B cell (primary cell): ENCODE data around the gene PLPPR3. TPM values are rescaled to one million over a fixed set of nuclear protein-coding genes. Genes with fewer than 3 reads are reported as not detected.
A peak's percentile ranks its signal among the peaks of the same experiment; 100 is the strongest.

Experiments used
- ATAC-seq: fragments of 200-7000 bp; cut with Tn5 transposase; one replicate; pipeline ENCODE4 v1.10.0; 2021; ENCODE audit warnings: low read depth, mild to moderate bottlenecking, moderate number of reproducible peaks, moderate library complexity
- CTCF ChIA-PET: fragments of 350-600 bp; sonication (Branson Sonifier 250); formaldehyde crosslinking; loops from one replicate; lab custom pipeline; 2021; ENCODE audit warnings: antibody characterized with exemption, inconsistent platforms; lab: Charles Lee
- POLR2A ChIA-PET: fragments of 350-600 bp; sonication (Branson Sonifier 250); formaldehyde crosslinking; loops from one replicate; lab custom pipeline; 2021; ENCODE audit warnings: antibody characterized with exemption; lab: Charles Lee
- DNase-seq: peaks from one replicate; pipeline ENCODE4 v3.0.0; 2013
- H2AFZ ChIP-seq: 2 replicates; pipeline ENCODE4 v1.6.1; 2012; ENCODE audit warnings: mild to moderate bottlenecking, low read depth, low read length; ENCODE audit not compliant: insufficient read depth, poor library complexity, severe bottlenecking
- H3K27ac ChIP-seq, 2 donors: 1 replicate in 1 of 2; 2 replicates in 1 of 2; pipeline ENCODE4 v1.5.1; 2012 to 2013; ENCODE audit warnings: low read length in 2 of 2, mild to moderate bottlenecking in 2 of 2, moderate library complexity in 1 of 2
- H3K27me3 ChIP-seq, 4 experiments: fragments of 200-600 bp in 1 of 4; sonication (generic) in 1 of 4; replicated peaks in 1 of 4; 1 replicate in 2 of 4; 2 replicates in 2 of 4; pipeline versions ENCODE4 v1.6.1 to v1.7.0; 2013 to 2016; ENCODE audit warnings: low read length in 3 of 4, mild to moderate bottlenecking in 2 of 4, mixed read lengths in 1 of 4, moderate library complexity in 1 of 4; ENCODE audit not compliant: insufficient read depth in 4 of 4, control insufficient read depth in 3 of 4; ENCODE audit errors: control extremely low read depth in 1 of 4
- H3K36me3 ChIP-seq, 2 experiments: replicated peaks in 1 of 2; 1 replicate in 1 of 2; 2 replicates in 1 of 2; pipeline versions ENCODE4 v1.6.1 to v1.7.1; 2013; ENCODE audit warnings: low read length in 1 of 2; ENCODE audit not compliant: insufficient read depth in 2 of 2, control insufficient read depth in 1 of 2; ENCODE audit errors: control extremely low read depth in 1 of 2, extremely low read depth in 1 of 2
- H3K4me1 ChIP-seq, 2 donors: fragments of 200-600 bp in 1 of 2; sonication (generic) in 1 of 2; 1 replicate in 1 of 2; 2 replicates in 1 of 2; pipeline versions ENCODE4 v1.5.1 to v1.6.1; 2013 to 2017; ENCODE audit warnings: low read length in 2 of 2; ENCODE audit not compliant: control insufficient read depth in 2 of 2, insufficient read depth in 2 of 2
- H3K4me2 ChIP-seq: replicated peaks from 2 replicates; pipeline ENCODE3; 2012; ENCODE audit warnings: mild to moderate bottlenecking, low read depth, low read length; ENCODE audit not compliant: poor library complexity, severe bottlenecking
- H3K4me3 ChIP-seq, 5 experiments: fragments of 200-600 bp in 1 of 5; sonication (generic) in 1 of 5; 1 replicate in 3 of 5; 2 replicates in 2 of 5; pipeline versions ENCODE4 v1.5.1 to v1.7.0; 2011 to 2016; ENCODE audit warnings: low read length in 4 of 5, mild to moderate bottlenecking in 4 of 5, low read depth in 2 of 5, control low read depth in 1 of 5, moderate library complexity in 1 of 5; ENCODE audit not compliant: insufficient read depth in 1 of 5; ENCODE audit errors: control extremely low read depth in 1 of 5, extremely low read depth in 1 of 5
- H3K79me2 ChIP-seq: fragments of 200-600 bp; sonication (generic); one replicate; pipeline ENCODE4 v1.6.0; 2016; ENCODE audit warnings: low read length; ENCODE audit not compliant: control insufficient read depth, insufficient read depth
- H3K9ac ChIP-seq: fragments of 200-600 bp; sonication (generic); 2 replicates; pipeline ENCODE4 v1.6.1; 2017; ENCODE audit warnings: mild to moderate bottlenecking, low read length, moderate library complexity
- H3K9me3 ChIP-seq, 3 donors: one replicate each; pipeline versions ENCODE4 v1.6.1 to v1.7.1; 2013; ENCODE audit warnings: low read length in 2 of 3; ENCODE audit not compliant: control insufficient read depth in 2 of 3, insufficient read depth in 1 of 3; ENCODE audit errors: control extremely low read depth in 1 of 3
- H4K20me1 ChIP-seq: 2 replicates; pipeline ENCODE4 v1.6.0; 2012; ENCODE audit warnings: mild to moderate bottlenecking, low read length; ENCODE audit not compliant: insufficient read depth, control insufficient read depth, poor library complexity, severe bottlenecking
- H3K27ac Mint-ChIP-seq: one replicate; pipeline ENCODE4 v1.8.0; 2021; ENCODE audit warnings: mixed read lengths
- H3K27me3 Mint-ChIP-seq: one replicate; pipeline ENCODE4 v1.8.0; 2021; ENCODE audit warnings: mixed read lengths
- H3K4me1 Mint-ChIP-seq: one replicate; pipeline ENCODE4 v1.8.0; 2021; ENCODE audit warnings: mixed read lengths
- H3K4me3 Mint-ChIP-seq: one replicate; pipeline ENCODE4 v1.8.0; 2021; ENCODE audit warnings: mixed read lengths
- H3K9me3 Mint-ChIP-seq: one replicate; pipeline ENCODE4 v1.8.0; 2022; ENCODE audit warnings: mixed read lengths; ENCODE audit not compliant: insufficient read depth
- CTCF ChIP-seq: fragments of 200-600 bp; IDR thresholded peaks from one replicate; pipeline ENCODE4 v1.8.0; 2022; ENCODE audit warnings: antibody characterized with exemption, mild to moderate bottlenecking
- EZH2 ChIP-seq: IDR thresholded peaks from 2 replicates; pipeline ENCODE4 v1.6.1; 2012; ENCODE audit warnings: borderline replicate concordance, low read depth, mild to moderate bottlenecking, moderate library complexity, low read length; ENCODE audit not compliant: insufficient read depth, poor library complexity, severe bottlenecking
- WGBS: methylation state at CpG from one replicate; pipeline ENCODE4 v1.1.5; 2013; ENCODE audit warnings: missing lambda C conversion rate; ENCODE audit not compliant: insufficient coverage; 5-methylcytosine and 5-hydroxymethylcytosine counted together
- intact Hi-C: fragments of 100-400 bp; cut with micrococcal nuclease; formaldehyde crosslinking; loops from one replicate; pipeline ENCODE4 v1.10.0; 2022
- polyA plus RNA-seq: library from polyadenylated mRNA; depleted of rRNA; stranded (reverse); fragments of >200 nt; gene quantifications from 2 replicates; pipeline ENCODE4 v1.2.3, GENCODE V29; 2012
- total RNA-seq, 2 donors: library from RNA; stranded (reverse); fragments of 120-200 nt in 1 of 2; gene quantifications; 1 replicate in 1 of 2; 2 replicates in 1 of 2; pipeline versions ENCODE4 v1.2.3 to v1.2.4, GENCODE V29; 2013 to 2022

Gene PLPPR3
- total and polyA plus RNA-seq, 2 donors (not counting 1 experiment from before 2014, with no cell fraction given), result not detected

- H3K4me3 ChIP-seq, result peak overlapping the region in 2 of 5 experiments; percentile 27 to 35
- peak overlapping the region; percentile 83 for H3K27ac Mint-ChIP-seq
- H3K79me2 ChIP-seq, result no peaks in the 10 kb centered on the region
- H4K20me1 ChIP-seq, result no peaks in the 10 kb centered on the region
- CTCF ChIA-PET, result interaction anchor here (0.6 to 3.0 kb wide), 27 partner anchors 11 to 777 kb away, joined by 3 to 67 read pairs (median 5); partner anchors contain the start of genes CNN2, KISS1R, MED16 and R3HDM4
- peak overlapping the region; percentile 79 for H3K4me3 Mint-ChIP-seq
- DNase-seq (no peak), ATAC-seq (no peak)
- peaks cover 0 to 37% (median 0%) of the 10 kb centered on the region in 3 donors for H3K9me3 ChIP-seq
- no peaks in the 10 kb centered on the region for H3K9me3 Mint-ChIP-seq
- H3K27me3 Mint-ChIP-seq, result peaks cover 7% of the 10 kb centered on the region
- H3K36me3 ChIP-seq, result peaks cover 0 to 6% of the 10 kb centered on the region in 2 experiments
- TF ChIP-seq CTCF (no peak), EZH2 (no peak)
- peak overlapping the region; percentile 77 for H3K4me2 ChIP-seq
- H2AFZ ChIP-seq, result no peak overlapping the region
- POLR2A ChIA-PET, result interaction anchor here (0.6 to 3.1 kb wide), 14 partner anchors 15 to 311 kb away, joined by 3 to 23 read pairs (median 4); partner anchors contain the start of genes KISS1R, MED16, RNU6-9 and SBNO2
- H3K4me1 Mint-ChIP-seq, result peaks cover 19% of the 10 kb centered on the region
- WGBS, result 40% methylated on average over 1 of the region's 7 CpGs
- H3K27me3 ChIP-seq, result peaks cover 0 to 36% (median 8%) of the 10 kb centered on the region in 4 experiments
- intact Hi-C loops, result loop anchor here (1.0 to 2.0 kb wide), 3 partner anchors 30 to 120 kb away; partner anchors contain the start of genes MED16 and RNU6-9
- H3K4me1 ChIP-seq, result peaks cover 29 to 47% of the 10 kb centered on the region in 2 donors
- no peak overlapping the region for H3K9ac ChIP-seq
- no peak overlapping the region for H3K27ac ChIP-seq
These were observed 41.5 kb upstream of the PLPPR3 start for GRCh38 chr19:863315-863620.
